HEK293 (cell line): Measurements from ENCODE around the gene WNT11.

ENCODE experiments used
- CTCF ChIA-PET: fragments of 350-600 bp; formaldehyde crosslinking; extraction: SDS; loops from one replicate; lab custom pipeline; 2021; ENCODE audit warnings: antibody characterized with exemption; lab: Yijun Ruan, JAX
- POLR2A ChIA-PET: fragments of 300-600 bp; formaldehyde crosslinking; extraction: SDS; loops from one replicate; lab custom pipeline; 2020; ENCODE audit warnings: antibody characterized with exemption, inconsistent platforms; lab: Yijun Ruan, JAX
- H3K27ac ChIP-seq: fragments of 200-500 bp; sonication (Bioruptor generic); 2 replicates; pipeline ENCODE4 v1.5.1; 2014; ENCODE audit warnings: low read depth, low read length, control low read depth, inconsistent platforms; ENCODE audit errors: extremely low read depth
- H3K36me3 ChIP-seq, 2 experiments: fragments of 200-500 bp in 1 of 2; sonication (Bioruptor generic) in 1 of 2; 1 replicate in 1 of 2; 2 replicates in 1 of 2; pipeline ENCODE4 v1.5.1; 2014 to 2017; ENCODE audit warnings: inconsistent platforms in 2 of 2, low read length in 2 of 2; ENCODE audit not compliant: control insufficient read depth in 2 of 2, insufficient read depth in 1 of 2
- H3K4me1 ChIP-seq: fragments of 200-500 bp; sonication (Bioruptor generic); 2 replicates; pipeline ENCODE4 v1.5.1; 2014; ENCODE audit warnings: mild to moderate bottlenecking, low read length, inconsistent platforms; ENCODE audit not compliant: control insufficient read depth, insufficient read depth
- H3K4me3 ChIP-seq: 2 replicates; pipeline ENCODE4 v1.5.1; 2011; ENCODE audit warnings: low read depth, mild to moderate bottlenecking, control low read depth, low read length, moderate library complexity
- H3K9me3 ChIP-seq: fragments of 200-500 bp; sonication (Bioruptor generic); 2 replicates; pipeline ENCODE4 v1.5.1; 2014; ENCODE audit warnings: low read depth, low read length, inconsistent platforms; ENCODE audit not compliant: control insufficient read depth, insufficient read depth
- ATF2 ChIP-seq: fragments of 450-650 bp; formaldehyde crosslinking; IDR thresholded peaks from 2 replicates; pipeline ENCODE4 v1.5.1; 2016; ENCODE audit warnings: missing biosample characterization, missing genetic modification characterization, low read depth
- BCL11A ChIP-seq: fragments of 450-650 bp; formaldehyde crosslinking; IDR thresholded peaks from 2 replicates; pipeline ENCODE4 v1.5.1; 2016; ENCODE audit warnings: low read depth, missing biosample characterization, missing genetic modification characterization
- CTCF ChIP-seq: fragments of 450-650 bp; formaldehyde crosslinking; IDR thresholded peaks from 2 replicates; pipeline ENCODE4 v1.5.1; 2016; ENCODE audit warnings: missing biosample characterization, missing genetic modification characterization
- GLIS2 ChIP-seq: fragments of 450-650 bp; formaldehyde crosslinking; IDR thresholded peaks from 2 replicates; pipeline ENCODE4 v1.5.1; 2016; ENCODE audit warnings: missing biosample characterization, missing genetic modification characterization
- KLF1 ChIP-seq: fragments of 450-650 bp; formaldehyde crosslinking; IDR thresholded peaks from 2 replicates; pipeline ENCODE4 v1.5.1; 2016; ENCODE audit warnings: missing biosample characterization, missing genetic modification characterization
- KLF16 ChIP-seq: fragments of 450-650 bp; formaldehyde crosslinking; IDR thresholded peaks from 2 replicates; pipeline ENCODE4 v1.5.1; 2017; ENCODE audit warnings: missing biosample characterization, missing genetic modification characterization
- MZF1 ChIP-seq: fragments of 450-650 bp; formaldehyde crosslinking; IDR thresholded peaks from 2 replicates; pipeline ENCODE4 v1.5.1; 2017; ENCODE audit warnings: missing biosample characterization, missing genetic modification characterization, borderline replicate concordance
- OVOL3 ChIP-seq: fragments of 450-650 bp; formaldehyde crosslinking; IDR thresholded peaks from 2 replicates; pipeline ENCODE4 v1.5.1; 2016; ENCODE audit warnings: missing biosample characterization, missing genetic modification characterization
- REST ChIP-seq: fragments of 450-650 bp; formaldehyde crosslinking; IDR thresholded peaks from 2 replicates; pipeline ENCODE4 v1.5.1; 2016; ENCODE audit warnings: missing biosample characterization, missing genetic modification characterization
- SCRT2 ChIP-seq: fragments of 450-650 bp; formaldehyde crosslinking; IDR thresholded peaks from 2 replicates; pipeline ENCODE4 v1.5.1; 2016; ENCODE audit warnings: missing biosample characterization, missing genetic modification characterization
- SP7 ChIP-seq: fragments of 450-650 bp; formaldehyde crosslinking; IDR thresholded peaks from 2 replicates; pipeline ENCODE4 v1.5.1; 2016; ENCODE audit warnings: missing biosample characterization, missing genetic modification characterization
- ZBTB17 ChIP-seq: fragments of 450-650 bp; formaldehyde crosslinking; IDR thresholded peaks from 2 replicates; pipeline ENCODE4 v1.5.1; 2016; ENCODE audit warnings: missing biosample characterization, missing genetic modification characterization
- ZBTB26 ChIP-seq: fragments of 450-650 bp; formaldehyde crosslinking; optimal IDR thresholded peaks from 2 replicates; pipeline ENCODE3; 2016; ENCODE audit warnings: missing biosample characterization, mild to moderate bottlenecking, missing genetic modification characterization
- ZIC2 ChIP-seq: fragments of 450-650 bp; formaldehyde crosslinking; IDR thresholded peaks from 2 replicates; pipeline ENCODE4 v1.5.1; 2016; ENCODE audit warnings: missing biosample characterization, missing genetic modification characterization
- ZNF239 ChIP-seq: fragments of 450-650 bp; formaldehyde crosslinking; IDR thresholded peaks from 2 replicates; pipeline ENCODE4 v1.5.1; 2016; ENCODE audit warnings: missing biosample characterization, missing genetic modification characterization
- ZNF248 ChIP-seq: fragments of 450-650 bp; formaldehyde crosslinking; IDR thresholded peaks from 2 replicates; pipeline ENCODE4 v1.5.1; 2017; ENCODE audit warnings: missing biosample characterization, missing genetic modification characterization
- ZNF292 ChIP-seq: fragments of 450-650 bp; formaldehyde crosslinking; IDR thresholded peaks from 2 replicates; pipeline ENCODE4 v1.5.1; 2016; ENCODE audit warnings: low read depth, missing biosample characterization, missing genetic modification characterization, borderline replicate concordance
- ZNF341 ChIP-seq: fragments of 450-650 bp; formaldehyde crosslinking; IDR thresholded peaks from 2 replicates; pipeline ENCODE4; 2016; ENCODE audit warnings: low read depth, missing biosample characterization, missing genetic modification characterization
- ZNF394 ChIP-seq: fragments of 450-650 bp; formaldehyde crosslinking; IDR thresholded peaks from 2 replicates; pipeline ENCODE4 v1.5.1; 2016; ENCODE audit warnings: missing biosample characterization, missing genetic modification characterization, mild to moderate bottlenecking, moderate library complexity, borderline replicate concordance
- ZNF416 ChIP-seq: fragments of 450-650 bp; formaldehyde crosslinking; IDR thresholded peaks from 2 replicates; pipeline ENCODE4 v1.5.1; 2016; ENCODE audit warnings: missing biosample characterization, missing genetic modification characterization
- ZNF423 ChIP-seq: fragments of 450-650 bp; formaldehyde crosslinking; IDR thresholded peaks from 2 replicates; pipeline ENCODE4 v1.5.1; 2016; ENCODE audit warnings: missing biosample characterization, missing genetic modification characterization
- ZNF488 ChIP-seq: fragments of 450-650 bp; formaldehyde crosslinking; IDR thresholded peaks from 2 replicates; pipeline ENCODE4 v1.5.1; 2016; ENCODE audit warnings: missing biosample characterization, missing genetic modification characterization
- ZNF510 ChIP-seq: fragments of 450-650 bp; formaldehyde crosslinking; IDR thresholded peaks from 2 replicates; pipeline ENCODE4 v1.5.1; 2018; ENCODE audit warnings: mild to moderate bottlenecking, missing genetic modification characterization, missing biosample characterization; ENCODE audit not compliant: insufficient replicate concordance
- ZNF544 ChIP-seq: fragments of 450-650 bp; formaldehyde crosslinking; IDR thresholded peaks from 2 replicates; pipeline ENCODE4 v1.5.0; 2017; ENCODE audit warnings: missing biosample characterization, missing genetic modification characterization
- ZNF76 ChIP-seq: fragments of 450-650 bp; formaldehyde crosslinking; IDR thresholded peaks from 2 replicates; pipeline ENCODE4; 2016; ENCODE audit warnings: low read depth, missing biosample characterization, missing genetic modification characterization, borderline replicate concordance

WNT11 gene

GRCh38 chr11:76208438-76209374 lies 2.4 kb upstream of the WNT11 start:
- Histone ChIP-seq H3K4me3 (peak overlapping the region; percentile 46), H3K27ac (peak overlapping the region; percentile 50; the same call in 1 of the 2 replicates), H3K36me3 (peaks cover 0 to 6% of the 10 kb centered on the region in 2 experiments; a peak in 1 of 3 replicates), H3K9me3 (no peaks in the 10 kb centered on the region), H3K4me1 (no peaks in the 10 kb centered on the region; the same call in 1 of the 2 replicates)
- ChIA-PET POLR2A (interaction anchor here (1.0 to 2.0 kb wide), 4 partner anchors 27 to 110 kb away, joined by 3 to 9 read pairs (median 8); no protein-coding TSS in a partner anchor), CTCF (interaction anchor here (0.5 to 3.7 kb wide), 37 partner anchors 10 to 801 kb away, joined by 3 to 68 read pairs (median 5); no protein-coding TSS in a partner anchor)
- TF ChIP-seq ZNF394 (tag by site-specific recombination): peak; percentile 73; the same call in 1 of the 2 replicates
- no peak for TF ChIP-seq ZNF292 (tag by site-specific recombination)
- peak; percentile 81 for TF ChIP-seq SP7
- peak; percentile 84 for TF ChIP-seq GLIS2 (tag by site-specific recombination)
- TF ChIP-seq ZNF248: no peak
- TF ChIP-seq BCL11A (tag by site-specific recombination): peak; percentile 96
- peak; percentile 17; the same call in 1 of the 2 replicates for TF ChIP-seq REST (tag by site-specific recombination)
- TF ChIP-seq OVOL3 (tag by site-specific recombination): peak; percentile 12; the same call in 1 of the 2 replicates
- peak; percentile 92 for TF ChIP-seq CTCF (tag by site-specific recombination)
- peak; percentile 95 for TF ChIP-seq ZBTB26
- TF ChIP-seq KLF16 (tag by site-specific recombination): peak; percentile 52; the same call in 1 of the 2 replicates
- peak; percentile 11; the same call in 1 of the 2 replicates for TF ChIP-seq SCRT2 (tag by site-specific recombination)
- TF ChIP-seq ZNF239 (tag by site-specific recombination): no peak
- peak; percentile 59 for TF ChIP-seq KLF1
- TF ChIP-seq ZNF76 (tag by site-specific recombination): peak; percentile 10; the same call in 1 of the 2 replicates
- TF ChIP-seq ZNF510 (tag by site-specific recombination): no peak
- TF ChIP-seq ATF2 (tag by site-specific recombination): no peak
- TF ChIP-seq ZNF341 (tag by site-specific recombination): peak; percentile 90
- peak; percentile 60; the same call in 1 of the 2 replicates for TF ChIP-seq ZNF423 (tag by site-specific recombination)
- peak; percentile 40 for TF ChIP-seq ZIC2
- TF ChIP-seq ZBTB17: 0 out of 2 replicates have a peak, but pooled peaks have one; percentile 24
- TF ChIP-seq MZF1 (tag by site-specific recombination): peak; percentile 35; the same call in 1 of the 2 replicates
- no peak for TF ChIP-seq ZNF544 (tag by site-specific recombination)
- no peak for TF ChIP-seq ZNF488 (tag by site-specific recombination)
- no peak for TF ChIP-seq ZNF416 (tag by site-specific recombination)
